ENCODE measurements around the gene DLGAP4. TPM values are rescaled to one million over a fixed set of nuclear protein-coding genes. Genes with fewer than 3 reads are reported as not detected.

DLGAP4 gene
- total and polyA plus RNA-seq, 2 of the 8 experiments (the other 6 are each of a cell fraction or from before 2014, with no cell fraction given) = 41.2 to 57.2 TPM

DNA sequence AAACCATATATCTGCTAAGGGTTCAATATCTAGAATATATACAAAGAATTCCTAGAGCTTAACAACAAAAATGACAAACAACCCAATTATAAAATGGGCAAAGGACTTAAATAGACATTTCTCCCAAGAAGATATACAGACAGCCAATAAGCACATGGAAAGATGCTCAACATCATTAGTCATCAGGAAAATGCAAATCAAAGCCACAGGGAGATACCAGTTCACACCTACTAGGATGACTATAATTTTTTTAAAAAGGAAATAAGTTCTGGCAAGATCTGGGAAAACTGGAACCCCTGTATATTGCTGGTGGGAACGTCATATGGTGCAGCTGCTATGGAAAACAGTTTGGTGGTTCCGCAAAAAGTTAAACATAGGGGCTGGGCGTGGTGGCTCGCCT lies 119.0 kb downstream of the DLGAP4 start:
- H3K4ac ChIP-seq (replicated peaks; ENCODE audit: insufficient read length, low read depth, low read length) = no peak overlapping the region
- POLR2A ChIA-PET (ENCODE audit: partially characterized antibody) = no interaction called here
- no peak overlapping the region for H2BK15ac ChIP-seq (ENCODE audit: low read length)
- no peak overlapping the region for H2AK5ac ChIP-seq (ENCODE audit: low read depth, low read length)
- H3K27ac ChIP-seq (ENCODE audit: low read depth, low read length) = no peak overlapping the region
- H4K91ac ChIP-seq (replicated peaks; ENCODE audit: insufficient read length, low read length) = no peak overlapping the region
- peaks cover 0 to 1% of the 10 kb centered on the region in 2 experiments for H4K20me1 ChIP-seq (replicated peaks in 1 of 2; ENCODE audit: control insufficient read depth in 1 of 2, insufficient read depth in 2 of 2, low read length in 2 of 2)
- CTCF ChIA-PET (ENCODE audit: partially characterized antibody) = interaction anchor here (0.6 to 1.7 kb wide), 3 partner anchors 12 to 289 kb away, joined by 3 to 6 read pairs (median 6); no protein-coding TSS in a partner anchor
- no peak overlapping the region for H3K14ac ChIP-seq (ENCODE audit: insufficient read length)
- H3K4me3 ChIP-seq (ENCODE audit: extremely low read depth in 1 of 4, insufficient read depth in 2 of 4, low read depth in 3 of 4, low read length in 4 of 4) = no peak overlapping the region
- H3K36me3 ChIP-seq (ENCODE audit: control insufficient read depth in 2 of 4, insufficient read depth in 4 of 4, low read length in 3 of 4) = no peaks in the 10 kb centered on the region
- no peaks in the 10 kb centered on the region for H3K27me3 ChIP-seq (replicated peaks in 1 of 4; ENCODE audit: control insufficient read depth in 3 of 4, extremely low read depth in 1 of 4, insufficient read depth in 3 of 4, low read length in 3 of 4)
- no peak overlapping the region for H3K9ac ChIP-seq (replicated peaks in 1 of 4; ENCODE audit: extremely low read depth in 1 of 4, low read depth in 3 of 4, low read length in 3 of 4)
- no peak overlapping the region for H4K8ac ChIP-seq (ENCODE audit: extremely low read depth, insufficient read depth, low read length)
- no peak overlapping the region for H3K4me2 ChIP-seq (ENCODE audit: insufficient read depth in 1 of 2, low read depth in 2 of 2, low read length in 2 of 2)
- FAIRE-seq (no peak), DNase-seq (ENCODE audit: low read depth in 1 of 2, low spot score in 2 of 2) (no peak)
- H3K4me1 ChIP-seq (replicated peaks in 1 of 4; ENCODE audit: control insufficient read depth in 3 of 4, insufficient read depth in 4 of 4, low read length in 3 of 4) = no peaks in the 10 kb centered on the region
- no peak overlapping the region for H3K56ac ChIP-seq (replicated peaks; ENCODE audit: insufficient read length, low read depth, low read length)
- H2AFZ ChIP-seq (ENCODE audit: low read length) = no peak overlapping the region
- H3K23ac ChIP-seq (ENCODE audit: insufficient read length) = no peak overlapping the region
- H3K79me1 ChIP-seq (ENCODE audit: low read depth, low read length) = no peaks in the 10 kb centered on the region
- no peak overlapping the region for H4K5ac ChIP-seq (ENCODE audit: insufficient read length, low read depth, low read length)
- no peaks in the 10 kb centered on the region for H3K79me2 ChIP-seq (ENCODE audit: control insufficient read depth in 1 of 2, insufficient read depth in 2 of 2, low read length in 2 of 2)
- no peak overlapping the region for H3K18ac ChIP-seq (ENCODE audit: extremely low read depth, low read length)
- H3K23me2 ChIP-seq (ENCODE audit: low read depth, low read length) = no peaks in the 10 kb centered on the region
- H2BK5ac ChIP-seq (ENCODE audit: low read depth, low read length) = no peak overlapping the region
- WGBS, 2 experiments (ENCODE audit: extremely low coverage in 1 of 2, insufficient coverage in 1 of 2, insufficient read length in 1 of 2, insufficient replicate concordance in 2 of 2, low coverage in 1 of 2, low lambda C conversion rate in 2 of 2, missing lambda C conversion rate in 1 of 2) = 87% methylated on average over 4 of the region's 4 CpGs; no CpG with 5 or more reads in 1 of the 2 experiments
- no peaks in the 10 kb centered on the region for H3K9me3 ChIP-seq (ENCODE audit: insufficient read depth in 2 of 2, low read depth in 1 of 2, low read length in 1 of 2)
- no peak overlapping the region for H2BK120ac ChIP-seq (replicated peaks; ENCODE audit: low read depth, low read length)
- H2BK20ac ChIP-seq (ENCODE audit: low read length) = no peak overlapping the region
- no peak overlapping the region for H2BK12ac ChIP-seq (ENCODE audit: low read depth, low read length)
- no peak for TF ChIP-seq GTF2F1 (IDR thresholded peaks at IDR 0.05; ENCODE audit: borderline replicate concordance, low read depth, low read length)
- no peak for TF ChIP-seq BCL11A (IDR thresholded peaks at IDR 0.05; ENCODE audit: low read depth in 2 of 2, low read length in 2 of 2)
- TF ChIP-seq SUZ12 (IDR thresholded peaks at IDR 0.05; ENCODE audit: low read length) = no peak
- no peak for TF ChIP-seq TAF7 (optimal IDR thresholded peaks at IDR 0.05; ENCODE audit: borderline replicate concordance, low read depth, low read length)
- TF ChIP-seq KDM5A (IDR thresholded peaks at IDR 0.05; ENCODE audit: low read length) = no peak
- no peak for TF ChIP-seq USF2 (IDR thresholded peaks at IDR 0.05; ENCODE audit: low read length)
- no peak for TF ChIP-seq TBP (IDR thresholded peaks at IDR 0.05; ENCODE audit: low read depth, low read length)
- TF ChIP-seq ZNF274 (IDR thresholded peaks at IDR 0.05; ENCODE audit: borderline replicate concordance, extremely low read depth, low read length) = no peak
- TF ChIP-seq KDM1A (IDR thresholded peaks at IDR 0.05; ENCODE audit: borderline replicate concordance, low read length) = no peak
- TF ChIP-seq POU5F1 (IDR thresholded peaks at IDR 0.05; ENCODE audit: low read depth, low read length) = no peak
- no peak for TF ChIP-seq RXRA (IDR thresholded peaks at IDR 0.05; ENCODE audit: insufficient read depth, low read depth, low read length)
- TF ChIP-seq EGR1 (IDR thresholded peaks at IDR 0.05; ENCODE audit: borderline replicate concordance, low read depth, low read length) = no peak
- TF ChIP-seq RNF2 (IDR thresholded peaks at IDR 0.05; ENCODE audit: borderline replicate concordance, low read depth, low read length, missing control alignments, poor library complexity, severe bottlenecking) = no peak

Data from H1 (cell line).